HUES6 (cell line): Measurements from ENCODE around the gene IGLL1.
"Not testable (repeated sequence)": the region's sequence is repeated elsewhere in the genome, so short reads cannot be mapped to it uniquely, and the experiment has no call there.

Experiments used
- H3K27ac ChIP-seq: 2 replicates; pipeline ENCODE4 v1.7.0; 2013; ENCODE audit warnings: low read depth, mild to moderate bottlenecking, low read length, inconsistent platforms
- H3K27me3 ChIP-seq: 2 replicates; pipeline ENCODE4 v1.6.1; 2013; ENCODE audit warnings: low read length; ENCODE audit not compliant: control insufficient read depth, insufficient read depth
- H3K36me3 ChIP-seq: 2 replicates; pipeline ENCODE4 v1.6.1; 2013; ENCODE audit warnings: low read length; ENCODE audit not compliant: control insufficient read depth, insufficient read depth
- H3K4me1 ChIP-seq: 2 replicates; pipeline ENCODE4 v1.6.1; 2013; ENCODE audit warnings: low read length; ENCODE audit not compliant: control insufficient read depth, insufficient read depth
- H3K4me3 ChIP-seq: 2 replicates; pipeline ENCODE4 v1.5.1; 2013; ENCODE audit warnings: low read depth, low read length
- H3K9ac ChIP-seq: one replicate; pipeline ENCODE4 v1.6.1; 2013; ENCODE audit warnings: mild to moderate bottlenecking, low read length
- H3K9me3 ChIP-seq: 2 replicates; pipeline ENCODE4 v1.6.1; 2013; ENCODE audit warnings: low read depth, low read length; ENCODE audit not compliant: control insufficient read depth, insufficient read depth

IGLL1 gene

DNA sequence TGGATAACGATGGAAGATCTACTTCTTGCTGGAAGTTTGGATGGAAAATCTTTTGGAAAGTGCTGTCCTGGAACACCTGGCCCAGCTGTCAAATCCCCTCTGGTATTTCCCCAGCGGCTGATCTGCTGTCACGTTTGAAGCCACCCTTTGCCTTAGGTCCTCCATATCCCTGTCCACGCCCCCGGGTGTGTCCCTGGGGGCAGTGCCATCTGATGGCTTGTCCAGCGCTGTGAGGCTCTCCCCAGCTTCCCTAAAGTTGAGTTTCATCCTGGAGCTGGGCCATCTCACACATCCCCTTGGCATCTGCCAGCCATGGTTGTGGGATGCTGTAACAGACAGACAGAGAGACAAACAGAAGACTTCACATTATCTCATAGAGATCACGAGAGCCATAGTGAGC lies 3.1 kb upstream of the IGLL1 start:
- Histone ChIP-seq H3K9me3 (no peaks in the 10 kb centered on the region), H3K4me1 (no peaks in the 10 kb centered on the region), H3K27me3 (no peaks in the 10 kb centered on the region), H3K27ac (no peak overlapping the region), H3K9ac (no peak overlapping the region), H3K4me3 (no peak overlapping the region), H3K36me3 (no peaks in the 10 kb centered on the region)

DNA sequence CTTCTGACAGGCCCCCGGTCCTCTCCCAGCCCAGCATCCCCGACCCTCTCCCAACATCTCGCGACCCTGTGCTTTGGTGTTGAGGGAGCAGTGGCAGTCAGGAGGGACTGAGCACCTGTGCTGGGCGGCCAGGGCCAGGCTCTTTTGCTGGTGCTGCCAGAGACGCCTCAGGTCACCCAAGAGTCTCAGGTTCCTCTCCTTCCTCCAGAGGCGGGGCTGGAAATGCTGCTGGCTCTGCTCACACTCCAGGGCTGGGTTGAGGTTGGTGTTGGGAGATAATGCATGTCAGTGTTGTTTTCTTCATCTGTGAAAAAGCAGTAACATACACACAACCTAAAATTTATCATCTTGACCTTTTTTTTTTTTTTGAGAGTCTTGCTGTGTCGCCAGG lies 1.2 kb upstream of the IGLL1 start:
- no peaks in the 10 kb centered on the region for H3K36me3 ChIP-seq
- no peak overlapping the region for H3K4me3 ChIP-seq
- no peak overlapping the region for H3K27ac ChIP-seq
- no peaks in the 10 kb centered on the region for H3K27me3 ChIP-seq
- no peak overlapping the region for H3K9ac ChIP-seq
- H3K4me1 ChIP-seq = no peaks in the 10 kb centered on the region
- H3K9me3 ChIP-seq = no peaks in the 10 kb centered on the region

DNA sequence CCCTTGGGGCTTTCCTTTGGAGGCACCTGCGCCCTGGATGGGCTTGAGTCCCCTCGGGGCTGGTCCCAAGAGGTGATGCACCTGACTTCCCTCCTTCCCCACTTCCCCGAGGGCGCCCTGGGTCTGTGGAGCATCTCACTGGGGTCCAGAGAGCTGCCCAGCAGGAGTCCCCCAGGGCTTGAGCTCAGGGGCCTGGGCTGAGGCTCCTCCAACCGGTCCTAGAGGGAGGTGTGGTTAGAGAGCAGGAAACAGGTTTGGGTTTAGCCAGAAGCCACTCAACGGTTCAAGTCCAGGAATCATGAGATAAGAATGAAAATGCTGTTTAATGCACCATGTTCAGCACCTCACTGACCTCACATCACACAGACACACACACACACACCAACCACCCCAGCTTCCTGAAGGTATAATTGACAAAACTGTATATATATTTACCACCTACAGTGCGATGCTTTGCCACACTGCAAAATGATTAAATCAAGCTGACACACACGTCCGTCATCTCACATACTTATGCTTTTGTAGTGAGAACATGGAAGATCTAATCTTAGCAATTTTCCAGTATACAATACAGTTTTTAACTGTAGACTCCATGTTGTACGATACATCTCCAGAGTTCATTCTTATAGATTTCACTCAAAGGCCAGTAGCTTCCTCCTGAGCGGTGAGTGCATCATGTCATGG lies 628 bp upstream of the IGLL1 start:
- H3K9me3 ChIP-seq = no peaks in the 10 kb centered on the region
- no peak overlapping the region for H3K9ac ChIP-seq
- H3K27me3 ChIP-seq = no peaks in the 10 kb centered on the region
- no peaks in the 10 kb centered on the region for H3K4me1 ChIP-seq
- H3K36me3 ChIP-seq = no peaks in the 10 kb centered on the region
- H3K4me3 ChIP-seq = no peak overlapping the region
- H3K27ac ChIP-seq = no peak overlapping the region

DNA sequence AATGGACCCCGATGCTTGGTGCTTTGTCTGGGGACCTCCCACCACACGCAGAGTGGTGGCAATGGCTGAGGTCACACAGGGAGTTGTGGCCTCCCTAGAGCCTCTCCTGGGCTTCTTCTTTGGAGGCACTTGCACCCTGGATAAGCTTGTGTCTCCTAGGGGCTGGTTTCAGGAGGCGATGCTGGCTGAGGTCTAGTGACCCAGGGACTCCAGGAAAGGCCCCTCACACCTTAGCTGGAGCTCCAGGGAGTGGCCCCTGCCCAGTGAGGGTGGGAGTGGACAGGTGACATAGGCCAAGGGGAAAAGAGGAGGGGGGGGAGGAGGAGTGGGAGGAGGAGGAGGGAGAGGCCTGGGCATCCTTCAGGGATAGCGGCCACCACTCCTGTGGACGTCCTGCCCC lies 810 bp downstream of the IGLL1 start:
- Histone ChIP-seq H3K27me3 (no peaks in the 10 kb centered on the region), H3K27ac (no peak overlapping the region), H3K36me3 (no peaks in the 10 kb centered on the region), H3K9me3 (no peaks in the 10 kb centered on the region), H3K4me3 (no peak overlapping the region), H3K9ac (no peak overlapping the region), H3K4me1 (no peaks in the 10 kb centered on the region)

DNA sequence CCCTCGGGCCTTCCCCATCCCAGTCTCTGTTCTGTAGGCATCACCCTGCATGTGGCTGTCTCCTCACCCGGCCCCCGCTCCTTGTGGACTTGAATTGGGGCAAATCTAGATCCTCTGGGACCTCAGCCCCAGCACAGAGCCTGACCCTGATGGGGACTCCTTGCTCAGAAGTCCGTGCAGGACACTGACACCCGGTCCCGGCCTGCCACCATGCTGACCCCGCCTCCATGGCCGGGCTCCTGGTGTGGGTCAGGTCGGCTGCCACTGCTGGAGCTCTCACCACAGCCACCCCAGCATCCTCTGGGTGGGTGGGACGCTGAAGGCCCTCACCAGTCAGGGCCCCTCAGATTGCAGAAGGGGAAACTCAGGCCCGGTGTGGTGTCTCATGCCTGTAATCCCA lies 1.8 kb downstream of the IGLL1 start:
- no peaks in the 10 kb centered on the region for H3K4me1 ChIP-seq
- H3K9ac ChIP-seq = no peak overlapping the region
- H3K27ac ChIP-seq = no peak overlapping the region
- no peak overlapping the region for H3K4me3 ChIP-seq
- H3K9me3 ChIP-seq = no peaks in the 10 kb centered on the region
- H3K36me3 ChIP-seq = no peaks in the 10 kb centered on the region
- no peaks in the 10 kb centered on the region for H3K27me3 ChIP-seq

DNA sequence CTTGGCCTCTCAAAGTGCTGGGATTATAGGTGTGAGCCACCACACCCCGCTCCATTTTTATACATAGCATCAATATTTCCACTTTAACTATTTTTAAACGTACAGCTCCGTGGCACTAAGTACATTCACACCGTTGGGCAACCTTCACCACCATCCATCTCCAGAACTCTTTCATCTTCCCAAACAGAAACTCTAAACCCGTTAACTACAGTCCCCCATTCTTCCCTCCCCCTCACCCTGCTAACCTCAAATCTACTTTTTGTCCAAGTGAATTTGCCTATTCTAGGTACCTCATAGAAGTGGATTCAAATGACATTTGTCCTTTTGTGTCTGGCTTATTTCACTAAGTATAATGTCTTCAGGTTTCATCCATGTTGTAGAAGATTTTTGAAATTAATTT lies 3.4 kb downstream of the IGLL1 start:
- Histone ChIP-seq H3K36me3 (no peaks in the 10 kb centered on the region), H3K27ac (no peak overlapping the region), H3K4me3 (no peak overlapping the region), H3K27me3 (no peaks in the 10 kb centered on the region), H3K4me1 (no peaks in the 10 kb centered on the region), H3K9me3 (no peaks in the 10 kb centered on the region), H3K9ac (no peak overlapping the region)

DNA sequence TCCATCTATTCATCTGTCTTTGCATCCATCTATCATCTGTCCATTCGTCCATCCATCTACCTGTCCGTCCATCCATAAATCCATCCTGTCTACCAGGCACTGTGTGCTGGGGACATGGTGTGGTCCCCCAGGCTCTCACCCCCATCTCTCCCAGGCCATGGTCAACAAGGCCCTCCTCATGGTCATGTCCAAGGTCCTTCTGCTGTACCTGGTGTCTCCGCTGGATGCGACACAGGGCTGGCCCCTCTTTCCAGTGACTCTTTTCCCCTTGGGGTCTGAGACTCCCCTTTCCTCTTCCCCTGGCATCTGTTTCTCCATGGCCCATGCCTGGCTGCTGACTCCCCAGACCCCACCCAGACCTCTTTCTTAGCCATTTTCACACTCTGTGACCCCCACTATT lies 4.5 kb downstream of the IGLL1 start:
- Histone ChIP-seq H3K9me3 (no peaks in the 10 kb centered on the region), H3K27me3 (no peaks in the 10 kb centered on the region), H3K4me3 (no peak overlapping the region), H3K27ac (no peak overlapping the region), H3K4me1 (no peaks in the 10 kb centered on the region), H3K36me3 (no peaks in the 10 kb centered on the region), H3K9ac (no peak overlapping the region)

DNA sequence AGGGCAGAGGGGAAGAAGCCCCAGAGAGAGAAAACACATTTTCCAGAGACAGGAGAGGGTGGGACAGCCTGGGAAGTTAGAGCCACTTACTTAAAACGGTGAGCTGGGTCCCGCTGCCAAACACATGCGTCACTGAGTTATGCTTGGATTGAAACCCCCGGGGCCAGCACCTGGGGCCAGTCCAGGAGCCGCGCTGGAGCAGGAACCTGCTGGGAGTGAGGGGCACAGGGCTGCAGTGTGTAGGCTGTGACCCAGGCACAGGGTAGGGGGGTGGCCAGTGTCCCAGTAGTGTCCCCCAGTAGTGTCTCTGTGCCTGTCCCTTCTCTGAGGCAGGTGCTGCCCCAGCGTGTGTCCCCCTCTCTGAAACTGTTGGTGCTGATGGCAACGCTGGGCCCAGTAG lies 5.2 kb downstream of the IGLL1 start:
- Histone ChIP-seq H3K27ac (no peak overlapping the region), H3K9me3 (no peaks in the 10 kb centered on the region), H3K4me1 (no peaks in the 10 kb centered on the region), H3K4me3 (no peak overlapping the region), H3K9ac (no peak overlapping the region), H3K27me3 (no peaks in the 10 kb centered on the region), H3K36me3 (no peaks in the 10 kb centered on the region)

DNA sequence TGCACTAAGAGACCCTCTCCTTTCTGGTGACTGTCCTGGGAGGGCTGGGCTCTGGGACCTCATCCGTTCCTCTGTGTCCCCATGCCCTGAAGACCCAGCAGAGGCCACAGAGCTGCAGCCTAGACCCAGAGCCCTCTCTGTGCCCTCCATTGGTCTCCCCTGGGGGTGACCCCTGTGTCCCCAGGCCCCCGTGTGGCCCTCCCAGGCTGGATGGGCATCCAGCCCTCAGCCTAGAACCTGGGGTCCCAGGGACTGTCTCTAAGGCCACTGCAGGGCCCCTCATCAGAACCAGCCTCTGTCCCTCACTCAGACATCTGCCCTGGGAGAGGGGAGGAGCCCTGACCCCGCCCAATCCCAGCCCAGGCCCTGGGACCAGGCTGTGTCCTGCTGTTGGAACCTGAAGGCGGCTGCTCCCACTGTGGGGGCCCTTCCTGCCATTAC lies 5.7 kb downstream of the IGLL1 start:
- H3K4me3 ChIP-seq = no peak overlapping the region
- no peaks in the 10 kb centered on the region for H3K27me3 ChIP-seq
- no peaks in the 10 kb centered on the region for H3K36me3 ChIP-seq
- H3K4me1 ChIP-seq = no peaks in the 10 kb centered on the region
- no peaks in the 10 kb centered on the region for H3K9me3 ChIP-seq
- no peak overlapping the region for H3K27ac ChIP-seq
- no peak overlapping the region for H3K9ac ChIP-seq

DNA sequence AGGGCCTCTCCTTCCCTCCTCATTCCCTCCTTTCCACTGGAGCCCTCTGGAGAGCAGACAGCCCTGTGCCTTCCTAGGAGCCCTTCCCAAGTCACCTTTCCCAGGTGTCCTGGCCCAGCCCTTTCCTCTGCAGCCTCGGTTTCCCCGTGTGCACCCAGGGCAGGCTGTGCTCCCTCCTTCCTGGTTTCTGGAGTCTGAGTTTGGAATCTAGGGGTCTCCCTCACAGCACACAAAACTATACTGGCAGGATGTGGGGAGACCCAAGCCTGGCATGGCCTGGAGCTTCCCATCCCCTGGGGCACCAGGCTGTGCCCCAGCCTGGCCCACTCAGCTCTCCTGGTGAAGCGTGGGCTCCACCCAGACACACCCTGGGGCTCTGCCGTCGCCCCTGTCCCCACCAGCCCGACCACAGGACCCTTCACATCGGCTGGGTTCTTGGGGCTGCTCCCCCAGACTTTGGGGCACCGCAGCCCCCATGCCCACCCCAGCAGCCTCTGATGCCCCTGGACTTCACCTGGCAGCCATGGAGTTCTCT lies 6.3 kb downstream of the IGLL1 start:
- not testable (repeated sequence) for H3K9me3 ChIP-seq, H3K36me3 ChIP-seq, H3K9ac ChIP-seq, H3K27me3 ChIP-seq, H3K4me1 ChIP-seq, H3K27ac ChIP-seq, H3K4me3 ChIP-seq

DNA sequence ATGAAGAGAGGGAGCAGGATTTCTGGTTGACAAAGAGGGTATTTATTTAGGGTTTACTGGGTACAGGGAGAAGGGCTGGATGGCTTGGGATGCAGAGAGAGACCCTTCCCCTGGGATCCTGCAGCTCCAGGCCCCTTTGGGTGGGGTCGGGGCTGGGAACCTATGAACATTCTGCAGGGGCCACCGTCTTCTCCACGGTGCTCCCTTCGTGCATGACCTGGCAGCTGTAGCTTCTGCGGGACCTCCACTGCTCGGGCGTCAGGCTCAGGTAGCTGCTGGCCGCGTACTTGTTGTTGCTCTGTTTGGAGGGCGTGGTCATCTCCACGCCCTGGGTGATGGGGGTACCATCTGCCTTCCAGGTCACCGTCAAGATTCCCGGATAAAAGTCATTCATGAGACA lies 7.0 kb downstream of the IGLL1 start:
- H3K36me3 ChIP-seq, H3K27me3 ChIP-seq, H3K9me3 ChIP-seq, H3K4me3 ChIP-seq, H3K4me1 ChIP-seq, H3K27ac ChIP-seq, H3K9ac ChIP-seq: not testable (repeated sequence)
